Cerebellar cortex (tissue), 1 donor: ENCODE data around the gene COA5.
A peak's percentile ranks its signal among the peaks of the same experiment; 100 is the strongest.
"Not testable (repeated sequence)": the region's sequence is repeated elsewhere in the genome, so short reads cannot be mapped to it uniquely, and the experiment has no call there.

Experiments
- DNase-seq: peaks from one replicate; pipeline ENCODE4 v3.0.0-alpha.2; 2015; ENCODE audit warnings: low spot score

COA5 gene

GRCh38 chr2:98606431-98606830 is 1.9 kb downstream of the COA5 start:
- no peak for DNase-seq

- no peak for DNase-seq
Measured at GRCh38 chr2:98605076-98605475, 3.2 kb downstream of the COA5 start.

GRCh38 chr2:98604547-98604946 is 3.8 kb downstream of the COA5 start:
- DNase-seq = no peak

- DNase-seq = peak; percentile 70
Measured at GRCh38 chr2:98601532-98602132, 6.7 kb downstream of the COA5 start.

GRCh38 chr2:98598781-98599428 is 9.4 kb downstream of the COA5 start:
- no peak for DNase-seq

- not testable (repeated sequence) for DNase-seq
Measured at GRCh38 chr2:98594665-98595064, 13.6 kb downstream of the COA5 start.

GRCh38 chr2:98592565-98592964 is 15.7 kb downstream of the COA5 start:
- no peak for DNase-seq

- DNase-seq = no peak
Measured at GRCh38 chr2:98589489-98589888, 18.8 kb downstream of the COA5 start.

GRCh38 chr2:98588880-98589431 is 19.4 kb downstream of the COA5 start:
- DNase-seq = no peak

GRCh38 chr2:98586551-98587140 is 21.7 kb downstream of the COA5 start:
- no peak for DNase-seq

- no peak for DNase-seq
Measured at GRCh38 chr2:98585386-98585785, 22.9 kb downstream of the COA5 start.

GRCh38 chr2:98583816-98584618 is 24.3 kb downstream of the COA5 start:
- DNase-seq = no peak

GRCh38 chr2:98583276-98583675 is 25.0 kb downstream of the COA5 start:
- DNase-seq = no peak

GRCh38 chr2:98582523-98582922 is 25.8 kb downstream of the COA5 start:
- no peak for DNase-seq

- peak; percentile 56 for DNase-seq
Measured at GRCh38 chr2:98580656-98581284, 27.5 kb downstream of the COA5 start.

GRCh38 chr2:98579926-98580325 is 28.4 kb downstream of the COA5 start:
- DNase-seq = no peak

GRCh38 chr2:98578231-98578630 is 30.1 kb downstream of the COA5 start:
- DNase-seq = no peak

GRCh38 chr2:98577313-98577712 is 31.0 kb downstream of the COA5 start:
- no peak for DNase-seq

- no peak for DNase-seq
Measured at GRCh38 chr2:98576666-98577312, 31.5 kb downstream of the COA5 start.

GRCh38 chr2:98573426-98573825 is 34.9 kb downstream of the COA5 start:
- no peak for DNase-seq

- no peak for DNase-seq
Measured at GRCh38 chr2:98572676-98573075, 35.6 kb downstream of the COA5 start.

- no peak for DNase-seq
Measured at GRCh38 chr2:98572211-98572610, 36.1 kb downstream of the COA5 start.
